ENCODE measurements around the gene AOAH. TPM values are rescaled to one million over a fixed set of nuclear protein-coding genes. Genes with fewer than 3 reads are reported as not detected.

AOAH gene
- total and polyA plus RNA-seq, 9 of the 15 experiments (the other 6 are each of a cell fraction or from before 2014, with no cell fraction given) = not detected

- no TSS peak for BruUV-seq (replicated peaks)
- no peak for TF ChIP-seq CREB3 (tag; conservative IDR thresholded peaks at IDR 0.05; ENCODE audit: low read depth)
- TF ChIP-seq ZNF316 (IDR thresholded peaks at IDR 0.05) = no peak
- no peak for TF ChIP-seq ZNF311 (CRISPR knock-in tag; IDR thresholded peaks at IDR 0.05)
- no peak for TF ChIP-seq ATF1 (CRISPR knock-in tag; IDR thresholded peaks at IDR 0.05)
- no peak for TF ChIP-seq ATF1 (tag; IDR thresholded peaks at IDR 0.05)
- TF ChIP-seq NR2C1 (IDR thresholded peaks at IDR 0.05) = no peak
- no peak for TF ChIP-seq NR2C1 (tag; IDR thresholded peaks at IDR 0.05)
- no peak for TF ChIP-seq MCM7 (IDR thresholded peaks at IDR 0.05)
- no peak for TF ChIP-seq TCF7 (IDR thresholded peaks at IDR 0.05; ENCODE audit: borderline replicate concordance)
- no peak for TF ChIP-seq ZNF561 (CRISPR knock-in tag; conservative IDR thresholded peaks at IDR 0.05)
- no peak for TF ChIP-seq STAT6 (CRISPR knock-in tag; IDR thresholded peaks at IDR 0.05)
- no peak for TF ChIP-seq BRD9 (IDR thresholded peaks at IDR 0.05; ENCODE audit: low read depth, partially characterized antibody)
- TF ChIP-seq PTTG1 (tag; IDR thresholded peaks at IDR 0.05; ENCODE audit: low read depth) = no peak
- no peak for TF ChIP-seq U2AF2 (optimal IDR thresholded peaks at IDR 0.05; ENCODE audit: low read depth, low read length)
- no peak for TF ChIP-seq DLX4 (CRISPR knock-in tag; IDR thresholded peaks at IDR 0.05)
- TF ChIP-seq RFX5 (IDR thresholded peaks at IDR 0.05; ENCODE audit: low read depth, low read length) = no peak
- no peak for TF ChIP-seq FOXO4 (CRISPR knock-in tag; IDR thresholded peaks at IDR 0.05)
- no peak for TF ChIP-seq POLR2AphosphoS5 (IDR thresholded peaks at IDR 0.05; ENCODE audit: control insufficient read depth, insufficient read depth, low read depth, low read length)
- TF ChIP-seq FOS (IDR thresholded peaks at IDR 0.05; ENCODE audit: extremely low read depth, insufficient read length) = no peak
- no peak for TF ChIP-seq RBM14 (IDR thresholded peaks at IDR 0.05; ENCODE audit: borderline replicate concordance, insufficient read depth, low read depth, low read length)
These were observed 94.9 kb downstream of the AOAH start for GRCh38 chr7:36629351-36629750.

More at GRCh38 chr7:36629351-36629750, 94.9 kb downstream of the AOAH start:
- Histone ChIP-seq H3K27ac (ENCODE audit: extremely low read depth, low read depth, low read length) (no peak overlapping the region), H3K4me3 (no peak overlapping the region), H3K27me3 (ENCODE audit: control insufficient read depth in 2 of 2, insufficient read depth in 2 of 2, low read length in 2 of 2) (peaks cover 21 to 40% of the 10 kb centered on the region in 2 experiments; a peak in 4 of 5 replicates), H3K9me3 (replicated peaks; ENCODE audit: control insufficient read depth, insufficient read depth, low read depth, low read length) (no peaks in the 10 kb centered on the region), H3K9me1 (ENCODE audit: control insufficient read depth, insufficient read depth, low read length) (no peaks in the 10 kb centered on the region), H3K9ac (ENCODE audit: insufficient read depth in 1 of 2, low read depth in 2 of 2, low read length in 2 of 2) (no peak overlapping the region), H3K79me2 (ENCODE audit: control insufficient read depth, insufficient read depth, low read length) (no peaks in the 10 kb centered on the region), H3K4me2 (ENCODE audit: insufficient read depth, low read length) (no peak overlapping the region), H2AFZ (ENCODE audit: low read depth, low read length) (no peak overlapping the region), H4K20me1 (replicated peaks; ENCODE audit: control insufficient read depth, insufficient read depth, low read length) (peaks cover 8% of the 10 kb centered on the region), H3K36me3 (ENCODE audit: control insufficient read depth, insufficient read depth, low read length) (no peaks in the 10 kb centered on the region), H3K4me1 (replicated peaks in 1 of 2; ENCODE audit: control insufficient read depth in 2 of 2, insufficient read depth in 2 of 2, low read length in 2 of 2) (no peaks in the 10 kb centered on the region)
- ChIA-PET POLR2A (interaction anchor here (0.8 kb wide), 1 partner anchor 105 kb away, joined by 3 read pairs; no protein-coding TSS in a partner anchor), CTCF (ENCODE audit: low intra/inter-chr PET ratio) (no interaction called here)
- DNase-seq (ENCODE audit: extremely low read depth in 1 of 4, low spot score in 3 of 4) = no peak
- 0% methylated on average over 1 of the region's 1 CpG for WGBS (ENCODE audit: insufficient coverage, low coverage, missing lambda C conversion rate)
- FAIRE-seq = no peak
- no peak for ATAC-seq
- in situ Hi-C loops (cut with MboI) = no loop called here
- intact Hi-C loops (cut with micrococcal nuclease) = no loop called here
